Bronchial epithelial cell (primary cell): ENCODE measurements around the gene TVP23B. TPM values are rescaled to one million over a fixed set of nuclear protein-coding genes. Genes with fewer than 3 reads are reported as not detected.
A peak's percentile ranks its signal among the peaks of the same experiment; 100 is the strongest.
"Not testable (repeated sequence)": the region's sequence is repeated elsewhere in the genome, so short reads cannot be mapped to it uniquely, and the experiment has no call there.

Experiments used
- DNase-seq: peaks from one replicate; pipeline ENCODE4 v3.0.0-alpha.2; 2010; ENCODE audit warnings: low read depth
- FAIRE-seq: peaks from 2 replicates; lab custom pipeline; 2011; peaks lifted over from hg19 to GRCh38; lab: Jason Lieb, UNC
- H3K27me3 ChIP-seq: 2 replicates; pipeline ENCODE4 v1.5.1; 2011; ENCODE audit warnings: low read length; ENCODE audit not compliant: control insufficient read depth, insufficient read depth
- H3K36me3 ChIP-seq: 2 replicates; pipeline ENCODE4 v1.5.1; 2011; ENCODE audit warnings: low read length; ENCODE audit not compliant: control insufficient read depth, insufficient read depth
- H3K4me3 ChIP-seq: 2 replicates; pipeline ENCODE4 v1.5.1; 2011; ENCODE audit warnings: mild to moderate bottlenecking, low read depth, low read length, control low read depth
- total RNA-seq: library from RNA; depleted of rRNA; stranded (reverse); fragments of >200 nt; gene quantifications from 2 replicates; pipeline ENCODE4 v1.2.1, GENCODE V29; 2014

The TVP23B gene
- 152 and 172 TPM in 2 replicates for total RNA-seq

DNA sequence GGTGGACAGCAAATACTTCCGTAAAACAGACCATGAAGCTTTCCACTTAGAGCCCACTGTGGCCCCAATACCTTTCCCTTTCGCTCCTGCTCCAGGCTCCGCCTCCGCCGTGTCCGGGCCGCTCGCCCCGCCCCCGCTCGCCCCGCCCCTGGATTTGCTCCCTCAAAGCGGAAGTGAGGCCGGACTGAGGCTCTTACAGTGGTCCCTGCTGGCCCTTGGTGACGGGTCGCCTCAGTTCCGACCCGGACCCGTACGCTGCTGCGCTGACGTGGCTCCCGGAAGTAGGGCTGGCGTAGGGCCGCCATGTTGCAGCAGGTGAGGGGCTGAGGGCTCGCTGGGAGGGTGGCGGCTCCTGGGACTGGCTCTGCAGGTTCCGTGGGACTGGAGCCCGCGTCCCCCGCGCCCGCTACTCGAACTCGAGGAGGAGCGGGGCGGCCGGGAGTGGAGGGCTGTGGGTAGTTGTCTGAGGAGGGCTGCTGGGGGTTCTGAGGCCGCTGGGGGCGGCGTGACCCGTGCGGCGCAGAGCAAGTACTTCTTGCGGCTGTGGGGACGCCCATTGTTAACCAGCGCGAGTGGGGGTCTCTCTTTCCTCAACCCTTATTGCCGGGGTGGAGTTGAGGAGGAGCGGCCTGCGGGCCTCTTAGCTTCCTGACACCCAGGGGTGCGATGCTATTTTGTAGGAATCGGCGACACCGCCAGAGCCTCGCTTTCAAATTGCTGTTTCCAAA is at the start of gene TVP23B:
TSS of gene TVP23B (plus strand) at position 193 of the 728 bp plus-strand sequence. CDS start at position 304, 111 bp downstream.
- H3K36me3 ChIP-seq, FAIRE-seq, H3K27me3 ChIP-seq: not testable (repeated sequence)
- peak within 1 kb of the TSS; percentile 50 for H3K4me3 ChIP-seq
- DNase-seq = peak; percentile 77

DNA sequence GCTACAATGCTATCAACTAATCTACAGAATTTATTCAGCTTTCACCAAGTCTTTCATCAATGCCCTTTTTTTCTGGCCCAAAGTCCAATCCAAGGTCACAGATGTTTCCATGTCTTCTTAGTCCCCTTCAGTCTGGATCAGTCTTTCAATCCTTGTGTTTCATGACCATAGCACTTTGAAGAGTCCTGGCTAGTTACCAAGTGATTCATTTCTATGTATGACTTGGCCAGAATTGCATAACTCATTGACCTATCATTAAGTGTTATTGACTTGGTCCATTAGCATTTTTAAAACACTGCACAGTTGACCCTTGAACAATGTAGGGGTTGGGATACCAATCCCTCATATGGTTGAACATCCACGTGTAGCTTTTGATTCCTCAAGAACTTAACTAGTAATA is 48.5 kb upstream of the TVP23B start:
- not testable (repeated sequence) for H3K36me3 ChIP-seq, H3K4me3 ChIP-seq, H3K27me3 ChIP-seq, DNase-seq
- FAIRE-seq = peak; percentile 97

DNA sequence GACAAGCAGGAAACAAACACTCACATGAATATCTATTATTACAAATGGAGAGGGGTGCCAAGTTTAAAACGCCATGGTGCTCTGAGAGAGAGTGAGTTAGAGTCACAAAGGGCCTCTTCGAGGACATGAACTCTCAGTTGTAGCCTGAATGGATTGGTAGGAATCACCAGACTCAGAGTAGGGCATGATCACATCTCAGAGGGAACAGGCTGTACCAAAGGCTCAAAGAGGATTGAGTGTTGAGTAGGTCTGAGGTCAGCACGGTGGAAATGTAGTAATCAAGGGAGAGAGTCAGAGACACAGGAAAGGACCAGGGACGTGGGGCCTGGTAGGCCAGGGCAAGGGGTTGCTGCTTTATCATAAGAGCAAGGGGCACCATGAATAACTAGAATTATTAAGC is 47.6 kb upstream of the TVP23B start:
- DNase-seq, H3K36me3 ChIP-seq, H3K27me3 ChIP-seq, H3K4me3 ChIP-seq: not testable (repeated sequence)
- peak; percentile 40 for FAIRE-seq

DNA sequence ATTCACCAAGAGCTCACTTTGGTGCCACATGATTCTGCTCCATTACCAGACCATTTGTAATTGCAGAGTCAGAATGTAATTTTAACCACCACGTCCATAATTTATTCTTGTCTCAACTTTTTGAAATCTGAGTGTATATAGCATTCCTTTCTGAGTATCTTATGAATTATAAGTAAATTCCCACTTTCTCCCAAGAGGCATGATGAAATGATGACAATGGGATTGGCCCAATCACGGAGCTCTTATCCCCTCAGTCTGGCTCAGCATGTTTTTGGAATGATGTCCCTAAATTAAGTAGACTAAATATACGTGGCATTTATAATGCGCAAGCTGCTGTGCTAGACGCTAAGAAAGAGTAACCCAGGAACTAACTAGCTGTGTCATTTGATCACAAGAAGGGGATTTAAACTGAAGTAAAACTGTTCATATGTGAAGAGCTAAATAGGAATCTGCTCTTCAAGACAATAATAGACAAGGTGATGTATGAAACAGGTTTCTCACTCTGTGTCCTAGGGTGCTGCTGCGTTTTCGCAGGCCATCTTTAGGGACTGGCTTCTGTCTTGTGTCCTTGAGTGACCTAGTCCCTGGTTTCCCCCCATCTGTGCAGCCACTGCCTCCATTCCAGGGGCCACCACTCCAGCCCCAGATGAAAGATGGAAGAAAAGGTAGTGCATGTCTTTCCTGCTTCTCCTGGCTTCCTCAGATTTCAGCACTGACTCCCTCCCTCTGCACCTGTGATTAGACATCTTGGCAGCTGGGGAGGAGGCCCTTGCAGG is 41.2 kb upstream of the TVP23B start:
- DNase-seq, H3K4me3 ChIP-seq, H3K36me3 ChIP-seq, FAIRE-seq, H3K27me3 ChIP-seq: not testable (repeated sequence)

DNA sequence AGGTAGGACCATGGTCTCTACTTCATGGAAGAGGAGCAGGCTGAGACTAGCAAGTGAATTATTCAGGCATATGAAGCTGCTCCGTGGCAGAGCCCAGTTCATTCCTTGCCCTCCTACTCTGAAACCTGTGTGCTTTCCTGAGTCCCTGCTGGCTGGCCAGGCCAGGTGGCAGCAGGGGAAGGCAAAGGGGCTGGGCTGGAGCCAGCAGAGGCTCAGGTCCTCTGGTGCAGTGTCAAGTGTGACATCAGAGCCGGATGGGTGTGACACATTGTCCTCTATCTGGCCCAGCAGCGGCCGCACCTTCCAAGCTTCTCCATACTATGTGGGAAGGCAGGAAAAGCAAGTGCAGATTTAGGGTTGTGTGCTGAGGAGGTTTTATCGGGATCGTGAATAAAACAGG is 39.8 kb upstream of the TVP23B start:
- not testable (repeated sequence) for FAIRE-seq, DNase-seq, H3K4me3 ChIP-seq, H3K36me3 ChIP-seq, H3K27me3 ChIP-seq

DNA sequence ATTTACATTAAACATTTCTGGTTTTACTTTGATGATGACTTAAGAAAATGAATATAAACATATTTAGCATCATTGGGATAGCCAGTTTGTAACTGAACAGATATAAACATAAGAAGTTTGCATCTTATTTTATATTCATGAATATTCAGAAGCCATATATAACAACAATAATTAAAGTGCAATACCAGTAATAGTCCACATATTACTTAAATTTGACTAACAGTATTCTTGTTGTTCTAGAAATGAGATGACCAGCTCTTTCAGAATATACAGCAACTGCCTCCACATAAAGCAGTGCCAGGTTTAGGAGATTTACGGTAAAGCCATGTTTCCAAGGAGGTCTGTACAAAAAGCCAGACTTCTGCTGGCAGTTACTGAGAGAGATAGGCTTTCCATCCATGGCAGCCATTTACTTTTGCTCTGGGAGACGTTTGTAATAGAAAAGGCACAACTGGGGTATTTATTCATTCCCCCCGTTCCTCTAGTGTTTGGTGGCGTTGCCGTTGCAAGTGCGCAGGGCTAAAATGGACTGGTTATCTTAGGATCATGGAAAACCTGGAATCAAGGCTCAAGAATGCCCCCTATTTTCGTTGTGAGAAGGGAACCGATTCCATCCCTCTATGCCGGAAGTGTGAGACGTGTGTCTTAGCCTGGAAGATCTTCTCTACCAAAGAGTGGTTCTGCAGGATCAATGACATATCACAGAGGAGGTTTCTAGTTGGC is 37.1 kb upstream of the TVP23B start, which contains the start of gene FBXW10:
TSS of gene FBXW10 (plus strand) at position 356 of the 723 bp plus-strand sequence. CDS start at position 547, 191 bp downstream.
- not testable (repeated sequence) for H3K4me3 ChIP-seq, H3K27me3 ChIP-seq, H3K36me3 ChIP-seq, DNase-seq, FAIRE-seq

DNA sequence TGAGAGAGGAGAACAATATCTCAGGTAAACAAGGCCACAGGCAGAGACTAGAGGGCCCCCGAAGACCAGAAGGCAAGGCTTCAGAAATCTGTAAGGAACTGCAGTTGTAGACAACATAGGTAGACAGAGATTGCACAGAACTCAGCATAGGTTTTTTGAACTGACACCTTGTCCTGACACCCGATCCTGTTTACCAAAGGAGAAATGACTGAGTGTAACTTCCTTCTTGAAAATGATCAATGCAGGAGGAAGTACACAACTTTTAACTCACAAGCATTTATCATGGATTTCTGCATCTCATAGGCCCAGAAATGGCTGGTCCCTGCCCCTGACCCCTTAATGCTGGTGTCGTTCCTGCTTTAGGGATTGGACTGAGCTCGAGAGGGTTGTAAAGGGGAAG is 36.3 kb upstream of the TVP23B start:
- not testable (repeated sequence) for FAIRE-seq, H3K4me3 ChIP-seq, H3K27me3 ChIP-seq, H3K36me3 ChIP-seq, DNase-seq

DNA sequence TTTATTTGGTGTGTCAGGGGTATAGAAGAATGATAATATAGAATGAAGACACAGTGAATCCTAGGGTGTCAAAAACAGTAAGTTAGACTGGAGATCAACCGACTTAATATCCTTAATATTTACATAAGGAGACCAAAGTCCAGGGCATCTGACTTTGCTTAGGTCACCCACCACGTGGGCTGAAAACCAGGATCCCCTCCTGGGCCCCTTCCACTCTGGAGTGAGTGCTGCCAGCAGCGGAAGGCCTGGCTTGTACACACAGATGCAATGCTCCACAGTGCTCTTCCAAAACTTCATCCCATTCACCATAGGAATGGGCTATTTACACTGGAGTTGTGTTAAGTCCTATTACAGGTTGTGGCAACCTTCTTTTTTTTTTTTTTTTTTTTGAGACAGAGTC is 34.4 kb upstream of the TVP23B start:
- DNase-seq, FAIRE-seq, H3K36me3 ChIP-seq, H3K4me3 ChIP-seq, H3K27me3 ChIP-seq: not testable (repeated sequence)

DNA sequence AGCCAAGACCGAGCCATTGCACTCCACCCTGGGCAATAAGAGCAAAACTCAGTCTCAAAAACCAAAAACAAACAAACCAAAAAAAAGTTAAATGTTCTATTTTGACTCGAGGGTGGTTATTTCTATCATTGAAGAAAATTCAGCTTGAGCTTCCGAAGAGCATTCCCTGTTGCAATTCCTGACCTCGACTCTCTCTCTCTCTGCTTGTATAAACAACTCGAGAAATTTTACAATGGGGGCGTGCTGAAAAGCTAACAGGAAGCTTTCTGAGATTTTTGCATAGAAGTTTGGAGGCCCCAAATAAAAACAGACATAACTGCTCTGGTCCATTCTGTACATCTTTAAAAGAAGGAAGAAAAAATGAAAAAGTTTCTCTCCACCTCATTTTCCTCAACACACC is 33.5 kb upstream of the TVP23B start:
- not testable (repeated sequence) for H3K36me3 ChIP-seq, H3K4me3 ChIP-seq, H3K27me3 ChIP-seq, DNase-seq, FAIRE-seq

DNA sequence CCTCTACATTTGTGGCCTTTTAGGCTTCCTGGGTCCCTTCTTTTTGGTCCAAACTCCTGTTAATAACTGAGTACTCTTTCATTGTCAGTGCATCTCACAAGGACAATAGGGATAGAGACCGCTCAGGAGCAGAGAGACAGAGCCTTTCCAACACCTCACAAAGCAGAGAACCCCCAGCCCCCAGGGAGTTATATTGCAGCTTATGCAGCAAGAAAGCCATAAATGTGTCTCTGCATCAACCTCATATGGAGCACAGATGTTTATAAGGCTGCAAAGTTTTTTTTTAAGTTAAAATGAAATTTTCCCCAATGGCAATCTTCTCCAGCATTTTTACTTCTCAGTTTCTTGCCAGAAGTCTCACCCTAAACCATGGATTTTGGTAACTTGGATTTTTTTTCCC is 30.7 kb upstream of the TVP23B start:
- H3K36me3 ChIP-seq, H3K4me3 ChIP-seq, DNase-seq, H3K27me3 ChIP-seq, FAIRE-seq: not testable (repeated sequence)

DNA sequence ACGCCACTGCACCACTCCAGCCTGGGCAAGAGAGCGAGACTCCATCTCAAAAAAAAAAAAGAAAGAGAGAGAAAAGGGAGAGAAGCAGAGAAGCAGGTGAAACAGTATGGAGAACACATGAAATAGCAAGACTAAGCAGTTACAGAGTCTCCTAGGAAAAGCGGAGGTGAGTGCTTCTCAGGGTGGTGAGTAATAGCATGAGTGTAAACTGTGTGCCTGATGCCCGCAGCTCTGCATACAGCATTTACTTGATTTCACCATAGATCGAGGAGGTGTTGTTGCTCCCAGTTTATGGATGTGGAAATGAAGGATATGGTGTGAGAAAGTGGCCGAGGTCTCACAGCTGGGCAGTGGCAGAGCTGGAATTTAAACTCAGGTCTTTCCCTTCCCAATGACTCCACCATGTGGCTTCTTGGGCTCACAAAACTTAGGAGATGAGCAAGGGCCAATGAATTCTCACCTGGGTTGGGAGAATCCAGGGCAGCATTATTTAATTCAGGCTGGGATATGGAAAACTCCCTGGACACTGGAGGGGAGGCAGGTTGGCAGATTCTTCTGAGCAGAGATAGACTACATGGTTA is 27.1 kb upstream of the TVP23B start:
- not testable (repeated sequence) for H3K4me3 ChIP-seq, FAIRE-seq, H3K36me3 ChIP-seq, H3K27me3 ChIP-seq
- peak; percentile 18 for DNase-seq

DNA sequence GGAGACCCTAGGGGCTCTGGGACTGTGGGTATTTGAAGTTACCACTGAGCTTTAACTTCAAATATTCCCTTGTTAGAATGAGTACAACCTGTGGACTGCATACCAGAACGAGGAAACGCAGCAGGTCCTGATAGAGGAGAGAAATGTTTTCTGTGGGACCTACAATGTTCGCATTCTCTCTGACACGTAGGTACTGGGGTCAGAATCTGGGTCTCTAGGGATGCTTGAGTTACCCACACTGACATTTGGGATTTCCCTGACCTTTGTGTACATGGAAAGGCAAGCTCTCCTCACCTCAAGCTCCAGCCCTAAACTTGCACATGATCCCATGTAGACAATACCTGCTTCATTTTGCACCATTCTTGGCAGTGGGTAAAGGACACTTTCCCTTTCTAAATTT is 25.0 kb upstream of the TVP23B start:
- not testable (repeated sequence) for H3K27me3 ChIP-seq, H3K36me3 ChIP-seq, H3K4me3 ChIP-seq, FAIRE-seq, DNase-seq

DNA sequence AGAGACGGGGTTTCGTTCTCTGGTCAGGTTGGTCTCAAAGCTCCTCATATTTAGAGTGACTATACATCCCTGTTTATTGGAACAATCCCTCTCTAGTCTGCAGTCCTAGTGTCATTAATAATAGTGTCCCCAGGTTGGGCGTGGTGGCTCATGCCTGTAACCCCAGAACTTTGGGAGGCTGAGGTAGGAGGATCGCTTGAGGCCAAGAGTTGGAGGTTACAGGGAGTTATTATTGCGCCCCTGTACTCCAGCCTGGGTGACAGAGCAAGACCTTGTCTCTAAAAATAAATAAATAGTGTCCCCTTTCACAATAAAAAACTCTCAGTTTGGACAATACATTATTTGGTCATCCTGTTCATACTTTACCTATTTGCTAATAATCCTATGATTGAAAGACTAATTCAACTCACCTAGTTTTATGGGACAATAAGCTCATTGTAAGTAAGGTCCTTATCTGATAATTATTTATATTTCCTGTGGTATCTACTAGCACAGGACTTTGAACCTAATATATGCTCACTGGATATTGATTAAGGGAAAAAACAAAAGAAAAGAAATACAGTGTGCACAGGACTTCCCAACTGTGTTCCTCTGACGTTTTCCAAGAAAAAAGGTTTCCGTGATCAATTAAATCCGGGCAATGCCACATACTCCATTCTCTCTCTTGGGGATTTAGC is 23.5 kb upstream of the TVP23B start:
- DNase-seq, FAIRE-seq, H3K27me3 ChIP-seq, H3K36me3 ChIP-seq, H3K4me3 ChIP-seq: not testable (repeated sequence)
